BJ (cell line): ENCODE data around the gene GIPC3. TPM values are rescaled to one million over a fixed set of nuclear protein-coding genes. Genes with fewer than 3 reads are reported as not detected.
"Not testable (repeated sequence)": the region's sequence is repeated elsewhere in the genome, so short reads cannot be mapped to it uniquely, and the experiment has no call there.

Source experiments
- CTCF ChIA-PET: fragments of 350-600 bp; formaldehyde crosslinking; extraction: SDS; loops from one replicate; lab custom pipeline; 2021; ENCODE audit warnings: antibody characterized with exemption, inconsistent platforms; lab: Yijun Ruan, JAX
- POLR2A ChIA-PET: fragments of 300-600 bp; sonication (Branson Sonifier 250); formaldehyde crosslinking; extraction: SDS; loops from one replicate; lab custom pipeline; 2021; ENCODE audit warnings: antibody characterized with exemption; lab: Charles Lee
- DNase-seq: peaks from one replicate; pipeline ENCODE4 v3.0.0-alpha.2; 2011; ENCODE audit warnings: low read depth
- H3K27me3 ChIP-seq: 2 replicates; pipeline ENCODE4 v1.6.0; 2011; ENCODE audit warnings: low read length; ENCODE audit not compliant: control insufficient read depth, insufficient read depth
- H3K36me3 ChIP-seq: 2 replicates; pipeline ENCODE4 v1.5.1; 2011; ENCODE audit warnings: low read length; ENCODE audit not compliant: control insufficient read depth, insufficient read depth
- H3K4me3 ChIP-seq: 2 replicates; pipeline ENCODE4 v1.5.1; 2011; ENCODE audit warnings: low read depth, mild to moderate bottlenecking, control low read depth, low read length
- polyA plus RNA-seq: library from polyadenylated mRNA; depleted of rRNA; stranded (reverse); fragments of >200 nt; gene quantifications from 2 replicates; pipeline ENCODE4 v1.2.3, GENCODE V29; 2011
- TF ChIP-seq, protein P1 (sequence below): IDR thresholded peaks from 2 replicates; pipeline ENCODE4 v1.5.1; 2011; ENCODE audit warnings: low read depth, mild to moderate bottlenecking, control low read depth, inconsistent platforms, low read length, moderate library complexity; ENCODE audit not compliant: insufficient read depth

Gene GIPC3
- polyA plus RNA-seq, 1 experiment = 0.63 TPM

DNA sequence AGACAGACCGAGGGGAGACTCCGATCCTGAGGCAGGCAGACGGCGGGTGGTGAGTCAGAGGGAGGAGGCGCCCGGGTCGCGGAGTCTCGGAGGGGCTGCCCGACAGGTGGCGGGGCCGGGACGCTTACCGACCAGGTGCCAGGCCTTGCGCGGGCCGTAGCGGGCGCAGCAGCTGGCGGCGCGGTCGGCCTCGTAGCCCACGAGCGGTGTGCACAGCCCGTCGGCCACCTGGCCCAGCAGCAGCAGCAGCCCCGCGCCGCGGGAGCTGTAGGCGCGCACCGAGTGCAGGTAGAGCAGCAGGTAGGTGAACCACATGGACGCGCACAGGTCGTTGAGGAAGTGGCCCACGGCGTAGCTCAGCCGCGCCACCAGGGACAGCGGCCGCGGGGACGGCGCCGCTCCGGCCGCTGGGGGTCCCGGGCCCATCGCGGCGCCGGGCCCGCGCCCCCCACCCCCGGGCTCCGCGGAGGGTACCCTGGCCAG, 28.3 kb upstream of the GIPC3 start:
- ChIA-PET POLR2A (no interaction called here), CTCF (interaction anchor here (0.8 to 5.8 kb wide), 2 partner anchors 11 to 17 kb away, joined by 3 to 57 read pairs; no protein-coding TSS in a partner anchor)
- Histone ChIP-seq H3K4me3 (peak overlapping the region; percentile 72), H3K36me3 (no peaks in the 10 kb centered on the region), H3K27me3 (no peaks in the 10 kb centered on the region)
- DNase-seq = no peak
- TF ChIP-seq, protein P1, sequence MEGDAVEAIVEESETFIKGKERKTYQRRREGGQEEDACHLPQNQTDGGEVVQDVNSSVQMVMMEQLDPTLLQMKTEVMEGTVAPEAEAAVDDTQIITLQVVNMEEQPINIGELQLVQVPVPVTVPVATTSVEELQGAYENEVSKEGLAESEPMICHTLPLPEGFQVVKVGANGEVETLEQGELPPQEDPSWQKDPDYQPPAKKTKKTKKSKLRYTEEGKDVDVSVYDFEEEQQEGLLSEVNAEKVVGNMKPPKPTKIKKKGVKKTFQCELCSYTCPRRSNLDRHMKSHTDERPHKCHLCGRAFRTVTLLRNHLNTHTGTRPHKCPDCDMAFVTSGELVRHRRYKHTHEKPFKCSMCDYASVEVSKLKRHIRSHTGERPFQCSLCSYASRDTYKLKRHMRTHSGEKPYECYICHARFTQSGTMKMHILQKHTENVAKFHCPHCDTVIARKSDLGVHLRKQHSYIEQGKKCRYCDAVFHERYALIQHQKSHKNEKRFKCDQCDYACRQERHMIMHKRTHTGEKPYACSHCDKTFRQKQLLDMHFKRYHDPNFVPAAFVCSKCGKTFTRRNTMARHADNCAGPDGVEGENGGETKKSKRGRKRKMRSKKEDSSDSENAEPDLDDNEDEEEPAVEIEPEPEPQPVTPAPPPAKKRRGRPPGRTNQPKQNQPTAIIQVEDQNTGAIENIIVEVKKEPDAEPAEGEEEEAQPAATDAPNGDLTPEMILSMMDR = no peak

DNA sequence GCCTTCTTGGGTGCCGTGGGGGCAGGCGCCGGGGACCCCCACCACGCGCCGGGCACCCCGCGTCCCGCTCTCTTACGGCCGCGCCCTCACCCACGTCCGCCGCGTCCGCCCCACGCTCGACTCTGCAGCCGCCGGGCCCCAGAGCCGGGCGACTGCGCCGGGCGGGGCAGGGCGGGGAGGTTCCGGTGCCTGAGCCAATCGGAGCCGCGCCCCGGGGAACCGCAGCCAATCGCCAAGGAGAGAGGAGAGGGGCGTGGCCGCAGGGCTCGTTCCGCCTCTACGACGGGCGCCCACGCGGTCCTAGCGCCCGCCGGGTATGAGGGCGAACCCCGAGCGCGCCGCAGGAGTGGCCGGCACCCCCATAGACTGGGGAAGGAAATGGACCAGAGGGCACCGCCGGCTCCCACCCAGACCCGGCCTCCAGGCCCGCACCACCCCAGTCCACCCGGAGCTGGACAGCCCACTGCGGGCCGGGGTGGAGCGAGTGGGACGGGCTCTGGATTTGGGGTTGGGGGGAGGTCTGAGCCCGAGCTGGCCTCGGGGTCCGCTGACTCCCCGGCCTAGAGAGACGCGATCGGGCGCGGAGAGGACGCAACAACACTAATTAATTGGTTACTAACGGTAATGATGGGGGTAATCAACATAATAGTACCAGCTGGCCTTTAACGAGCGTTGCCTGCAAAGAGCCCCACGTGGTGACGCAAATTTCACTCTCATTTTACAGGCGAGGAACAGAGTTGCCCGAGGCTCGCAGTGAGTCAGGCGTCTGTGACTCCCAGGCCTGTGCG, 27.6 kb upstream of the GIPC3 start, which contains the start of gene MFSD12:
MFSD12 (minus strand) TSS at position 126 of the 788 bp plus-strand sequence. CDS start 183 bp downstream, outside the sequence.
- ChIA-PET POLR2A (interaction anchor here (0.5 kb wide), 1 partner anchor 464 kb away, joined by 3 read pairs; no protein-coding TSS in a partner anchor), CTCF (interaction anchor here (0.6 to 5.8 kb wide), 2 partner anchors 11 to 21 kb away, joined by 4 to 57 read pairs; no protein-coding TSS in a partner anchor)
- Histone ChIP-seq H3K36me3 (no peaks in the 10 kb centered on the region), H3K4me3 (peak within 1 kb of the TSS; percentile 72), H3K27me3 (no peaks in the 10 kb centered on the region)
- TF ChIP-seq, protein P1 = no peak
- peak; percentile 79 for DNase-seq

DNA sequence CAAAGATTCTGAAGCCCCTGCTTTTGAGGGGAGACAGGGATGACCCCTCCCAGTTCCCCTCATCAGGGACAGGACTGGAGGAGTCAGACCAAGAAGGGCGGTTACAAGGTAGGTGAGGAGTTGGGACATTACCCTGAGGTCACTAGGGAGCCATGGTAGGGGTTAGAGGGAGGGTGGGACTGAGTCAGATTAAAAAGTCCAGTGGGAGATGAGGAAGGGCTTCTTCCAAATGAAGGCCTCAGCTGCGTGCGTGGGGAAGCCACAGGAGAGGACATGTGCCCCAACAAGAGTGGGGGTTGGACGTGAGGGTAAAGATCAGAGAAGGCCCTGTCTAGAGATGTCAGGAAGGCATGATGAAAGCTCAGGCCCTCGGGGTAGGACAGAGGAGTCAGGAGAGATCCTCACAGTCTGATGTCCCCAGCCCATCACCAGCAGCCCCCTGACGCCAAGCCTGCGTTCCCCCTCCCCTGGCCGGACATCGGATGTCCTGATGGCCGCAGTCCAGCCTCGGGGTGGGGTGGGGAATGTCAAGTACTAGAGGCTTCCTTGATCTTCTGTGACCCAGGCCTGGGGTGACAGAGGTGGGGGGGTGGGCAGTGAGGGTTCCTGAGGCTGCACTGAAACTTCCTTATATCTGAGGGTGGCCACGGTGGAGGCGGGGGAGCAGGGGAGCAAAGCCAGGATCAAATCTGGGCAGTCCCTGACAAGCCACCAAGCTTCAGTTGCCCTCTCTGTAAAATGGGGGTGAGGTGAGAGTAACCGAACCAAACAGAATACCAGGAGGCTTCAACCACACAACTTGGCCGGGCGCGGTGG, 21.4 kb upstream of the GIPC3 start:
- DNase-seq = no peak
- Histone ChIP-seq H3K27me3 (no peaks in the 10 kb centered on the region), H3K4me3 (no peak overlapping the region), H3K36me3 (no peaks in the 10 kb centered on the region)
- ChIA-PET POLR2A (no interaction called here), CTCF (interaction anchor here (1.0 to 1.2 kb wide), 2 partner anchors 9 to 34 kb away, joined by 3 read pairs; no protein-coding TSS in a partner anchor)
- TF ChIP-seq, protein P1 = no peak

DNA sequence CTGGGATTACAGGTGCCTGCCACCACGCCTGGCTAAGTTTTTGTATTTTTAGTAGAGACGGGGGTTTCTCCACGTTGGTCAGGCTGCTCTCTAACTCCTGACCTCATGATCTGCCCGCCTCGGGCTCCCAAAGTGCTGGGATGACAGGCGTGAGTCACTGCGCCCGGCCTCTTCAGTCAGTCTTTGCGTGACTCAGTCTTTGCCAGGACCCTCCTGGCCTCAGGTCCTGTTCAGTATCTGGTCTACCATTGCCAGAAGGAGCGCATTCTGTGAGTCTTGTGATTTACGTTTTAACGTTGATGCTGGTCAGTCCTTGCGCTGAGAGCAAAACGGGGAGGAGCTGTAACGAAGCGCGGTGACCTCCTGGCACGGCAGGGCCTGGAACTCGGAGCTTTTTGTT, 20.1 kb upstream of the GIPC3 start:
- DNase-seq = no peak
- Histone ChIP-seq H3K27me3 (no peaks in the 10 kb centered on the region), H3K36me3 (no peaks in the 10 kb centered on the region), H3K4me3 (no peak overlapping the region)
- ChIA-PET POLR2A (no interaction called here), CTCF (interaction anchor here (1.2 kb wide), 1 partner anchor 11 kb away, joined by 3 read pairs; no protein-coding TSS in a partner anchor)
- TF ChIP-seq, protein P1 = no peak

DNA sequence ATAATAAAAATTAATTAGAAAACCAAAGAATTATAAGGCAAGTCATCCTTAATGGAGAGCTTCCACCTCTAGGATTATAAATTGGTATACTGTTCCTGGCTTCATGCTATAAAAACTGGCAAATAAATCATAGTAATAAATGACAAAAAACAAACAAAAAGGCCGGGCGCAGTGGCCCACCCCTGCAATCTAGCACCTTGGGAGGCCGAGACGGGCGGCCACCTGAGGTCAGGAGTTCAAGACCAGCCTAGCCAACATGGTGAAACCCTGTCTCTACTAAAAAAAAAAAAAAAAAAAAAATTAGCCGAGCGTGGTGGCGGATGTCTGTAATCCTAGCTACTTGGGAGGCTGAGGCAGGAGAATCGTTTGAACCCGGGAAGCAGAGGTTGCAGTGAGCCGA, 15.2 kb upstream of the GIPC3 start:
- H3K36me3 ChIP-seq, DNase-seq, POLR2A ChIA-PET, H3K4me3 ChIP-seq, H3K27me3 ChIP-seq: not testable (repeated sequence)
- CTCF ChIA-PET = interaction anchor here (1.4 kb wide), 1 partner anchor 25 kb away, joined by 3 read pairs; no protein-coding TSS in a partner anchor
